NOMO-1 (cell line): Measurements from ENCODE around the gene HMCN2.
A peak's percentile ranks its signal among the peaks of the same experiment; 100 is the strongest.
"Not testable (repeated sequence)": the region's sequence is repeated elsewhere in the genome, so short reads cannot be mapped to it uniquely, and the experiment has no call there.

Source experiments
- DNase-seq, 2 experiments: peaks; one replicate each; lab custom pipeline; 2025; ENCODE audit not compliant: unreplicated experiment in 2 of 2; lab: John Stamatoyannopoulos, UW

HMCN2 gene

GRCh38 chr9:130239741-130240241 is 25.8 kb upstream of the HMCN2 start:
- no peak for DNase-seq

- DNase-seq: peak in 1 of 2 experiments; percentile 63
Observed at GRCh38 chr9:130240410-130241197, 25.0 kb upstream of the HMCN2 start.

DNA sequence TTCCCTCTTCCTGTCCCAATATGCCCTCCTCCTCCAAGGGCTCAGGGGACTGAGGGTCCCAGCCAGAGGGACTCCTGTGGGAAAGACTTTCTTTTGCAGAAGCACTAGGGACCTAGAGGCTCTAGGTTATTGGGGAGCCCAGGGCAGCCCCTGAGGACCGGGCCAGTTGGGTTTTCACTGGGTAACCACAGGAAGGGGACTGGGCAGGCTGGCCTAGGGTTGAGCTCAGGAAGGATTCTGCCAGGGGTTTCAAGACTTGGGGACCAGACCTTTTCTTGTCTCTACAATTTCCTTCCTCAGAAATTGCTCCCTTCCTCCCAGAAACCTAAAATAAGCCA is 24.4 kb upstream of the HMCN2 start:
- no peak for DNase-seq

DNA sequence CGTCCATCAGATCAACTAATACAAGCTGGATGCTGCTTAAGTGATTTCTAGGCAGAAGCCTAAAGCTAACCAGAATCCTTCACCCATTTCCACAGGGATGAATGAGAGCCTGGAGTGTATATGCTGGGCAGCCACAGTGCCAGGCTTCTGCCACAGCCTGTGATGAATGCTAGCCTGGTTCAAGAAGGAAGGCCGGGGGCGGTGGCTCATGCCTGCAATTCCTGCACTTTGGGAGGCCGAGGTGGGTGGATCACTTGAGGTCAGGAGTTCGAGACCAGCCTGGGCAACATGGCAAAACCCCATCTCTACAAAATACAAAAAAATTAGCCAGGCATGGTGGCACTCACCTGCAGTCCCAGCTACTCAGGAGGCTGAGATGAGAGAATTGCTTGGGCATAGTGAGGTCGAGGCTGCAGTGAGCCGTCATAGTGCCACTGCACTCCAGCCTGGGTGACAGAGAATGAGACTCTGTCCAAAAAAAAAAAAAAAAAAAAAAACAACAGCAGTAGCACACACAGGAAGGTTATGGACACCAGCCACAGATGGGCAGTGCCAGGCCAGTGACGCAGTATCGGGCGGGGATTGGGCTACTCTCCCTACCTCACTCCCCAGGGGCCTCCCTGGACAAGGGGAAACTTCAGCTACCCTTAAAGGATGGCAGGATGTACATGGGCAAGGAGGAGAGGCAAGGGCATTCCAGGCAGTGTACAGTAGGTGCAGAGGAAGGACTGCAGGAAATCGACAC is 23.1 kb upstream of the HMCN2 start:
- DNase-seq: no peak

DNA sequence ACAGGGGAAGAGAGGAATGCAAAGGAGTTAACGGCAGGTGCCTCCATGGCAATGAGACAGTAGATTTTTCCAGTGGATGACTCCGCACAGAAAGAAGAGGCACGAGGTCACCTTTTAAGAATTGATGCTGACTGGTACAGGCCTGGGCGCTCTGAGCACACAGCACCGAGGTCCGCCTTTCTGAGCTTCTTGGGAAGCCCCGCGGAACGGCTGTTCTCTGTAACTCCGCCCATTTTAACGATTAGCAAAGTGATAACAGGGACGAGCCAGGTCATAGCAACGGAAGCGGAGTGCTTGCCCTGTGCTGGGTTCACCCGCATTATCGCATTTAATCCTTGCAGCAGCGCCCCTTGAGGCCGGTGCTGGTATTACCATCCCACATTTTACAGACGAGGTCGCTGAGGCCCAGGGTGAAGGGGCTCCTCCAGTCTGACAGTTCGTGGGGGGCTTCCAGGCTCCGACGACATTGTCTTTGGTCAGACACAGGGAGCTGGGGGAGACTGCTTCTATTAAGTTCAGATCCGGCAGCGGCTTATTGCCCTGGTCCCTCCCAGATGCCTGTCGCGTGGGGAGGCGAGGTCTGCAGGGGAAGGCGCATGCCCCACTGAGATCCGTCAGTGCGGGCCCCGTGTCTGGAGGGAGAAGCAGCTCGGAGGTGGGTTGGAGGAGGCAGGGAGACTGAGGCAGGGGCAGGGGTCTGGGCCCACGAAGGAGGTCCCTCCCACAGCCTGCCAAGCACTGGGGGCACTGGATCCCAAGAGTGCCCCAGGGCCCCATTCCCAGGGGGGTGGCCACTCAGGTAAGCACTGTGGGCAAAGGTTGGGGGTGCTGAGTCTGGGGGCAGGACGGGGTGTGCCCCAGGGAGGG is 22.3 kb upstream of the HMCN2 start:
- DNase-seq: peak; percentile 13 to 17

DNA sequence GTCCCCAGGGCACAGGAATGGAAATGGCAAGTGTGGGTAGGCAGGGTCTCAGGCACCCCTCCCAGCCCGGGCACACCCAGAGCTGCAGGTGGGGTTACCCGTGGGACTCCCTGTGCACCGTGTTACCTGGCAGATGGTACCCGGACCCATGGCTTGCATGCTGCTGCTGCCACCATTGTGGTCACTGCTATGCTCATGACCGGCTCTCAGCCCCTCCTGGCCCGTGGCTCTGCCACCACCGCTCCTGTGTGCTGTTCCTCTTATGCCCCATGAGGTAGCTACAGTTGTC is 21.7 kb upstream of the HMCN2 start:
- DNase-seq: no peak

- no peak for DNase-seq
Observed at GRCh38 chr9:130244548-130245165, 20.9 kb upstream of the HMCN2 start.

DNA sequence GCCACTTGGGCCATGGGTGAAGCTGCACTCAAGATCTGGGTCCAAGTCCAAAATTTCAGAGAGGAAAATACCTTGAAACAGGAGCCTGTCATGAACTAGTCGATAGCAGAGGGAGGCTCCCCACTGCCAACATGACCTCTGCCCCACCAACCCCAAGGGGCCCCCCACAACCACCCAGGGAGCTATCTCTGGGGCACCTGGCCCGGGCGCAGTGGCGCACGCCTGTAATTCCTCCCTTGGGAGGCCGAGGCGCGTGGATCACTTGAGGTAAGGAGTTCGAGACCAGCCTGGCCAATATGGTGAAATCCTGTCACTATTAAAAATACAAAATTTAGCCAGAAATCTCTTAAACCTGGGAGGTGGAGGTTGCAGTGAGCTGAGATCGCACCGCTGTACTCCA is 20.1 kb upstream of the HMCN2 start:
- no peak for DNase-seq

DNA sequence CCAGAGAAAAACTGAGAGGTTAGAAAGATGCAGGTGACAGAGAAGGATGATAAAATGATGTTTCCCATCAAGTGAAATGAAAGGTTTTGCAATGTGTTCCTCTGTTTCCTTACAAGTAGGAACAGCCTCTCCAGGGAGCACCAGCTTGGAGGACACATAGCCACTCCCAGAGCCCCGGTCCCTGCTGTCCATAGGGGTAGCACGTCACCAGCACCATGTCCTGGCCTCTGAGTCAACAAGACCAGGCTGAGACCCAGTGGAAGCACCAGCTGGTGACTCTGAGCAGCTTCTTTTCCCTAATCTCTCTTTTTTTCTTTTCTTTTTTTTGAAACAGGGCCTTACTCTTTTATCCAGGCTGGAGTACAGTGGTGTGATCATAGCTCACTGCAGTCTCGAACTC is 19.4 kb upstream of the HMCN2 start:
- DNase-seq: no peak

DNA sequence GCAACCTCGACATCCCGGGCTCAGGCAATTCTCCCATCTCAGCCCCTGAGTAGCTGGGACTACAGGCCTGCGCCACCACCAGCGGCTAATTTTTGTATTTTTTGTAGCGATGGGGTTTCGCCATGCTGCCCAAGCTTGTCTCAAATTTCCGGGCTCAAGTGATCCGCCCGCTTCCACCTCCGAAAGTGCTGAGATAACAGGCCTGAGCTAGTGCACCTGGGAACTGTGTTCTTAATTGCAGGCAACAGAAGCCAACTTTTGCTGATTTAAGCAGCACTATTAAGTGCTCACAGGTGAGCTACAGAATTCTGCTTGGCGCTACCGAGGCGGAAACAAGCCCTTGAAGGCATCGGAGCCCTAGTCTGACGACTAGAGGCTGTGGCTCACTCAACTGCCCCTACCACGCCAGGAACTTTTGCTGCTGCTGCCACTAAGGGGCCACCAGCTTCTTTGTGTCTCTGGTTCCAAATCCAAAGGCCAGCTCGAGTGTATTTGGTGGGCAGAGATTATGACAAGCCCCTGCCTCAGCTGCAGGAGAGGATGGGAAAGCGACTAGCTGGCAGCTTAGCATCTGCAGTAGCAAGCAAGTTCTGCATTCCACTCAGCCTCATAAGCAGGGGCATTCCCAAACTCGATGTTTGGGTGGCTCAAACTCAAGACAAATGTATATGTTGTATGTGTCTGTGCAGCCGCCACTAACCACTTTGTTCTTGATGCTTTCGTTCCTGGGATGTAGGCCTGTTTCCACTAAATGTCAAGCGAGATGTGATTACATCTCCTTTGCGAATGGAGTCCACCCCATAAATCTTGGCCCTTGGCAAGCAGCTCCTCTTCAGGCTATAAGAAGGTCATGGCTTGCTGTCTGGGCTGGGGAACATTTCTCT is 10.6 kb upstream of the HMCN2 start:
- DNase-seq: no peak

DNA sequence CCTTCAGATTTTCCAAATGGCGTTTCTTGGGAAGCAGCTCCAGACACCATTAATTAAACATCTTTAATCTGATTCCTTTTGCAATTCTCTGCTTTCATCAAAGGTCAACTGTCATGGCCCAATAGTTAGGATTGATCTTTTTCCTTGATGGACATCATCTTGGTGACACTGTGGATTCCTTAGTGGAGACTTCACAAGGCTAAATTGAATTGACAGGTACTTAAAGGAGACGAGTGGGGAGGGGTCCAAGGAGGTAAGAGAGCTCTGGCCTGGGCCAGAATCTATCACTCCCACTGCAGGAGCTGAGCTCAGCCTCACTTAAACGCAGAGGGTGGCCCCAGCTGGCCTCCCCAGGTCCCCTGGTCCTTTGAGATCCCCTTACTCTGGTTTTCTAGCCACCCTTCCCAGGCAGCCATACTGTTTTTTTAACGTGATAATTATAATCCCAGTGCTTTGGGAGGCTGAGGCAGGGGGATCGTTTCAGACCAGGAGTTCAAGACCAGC is 9.9 kb upstream of the HMCN2 start:
- DNase-seq: no peak

- no peak for DNase-seq
Observed at GRCh38 chr9:130256644-130257043, 8.9 kb upstream of the HMCN2 start.

DNA sequence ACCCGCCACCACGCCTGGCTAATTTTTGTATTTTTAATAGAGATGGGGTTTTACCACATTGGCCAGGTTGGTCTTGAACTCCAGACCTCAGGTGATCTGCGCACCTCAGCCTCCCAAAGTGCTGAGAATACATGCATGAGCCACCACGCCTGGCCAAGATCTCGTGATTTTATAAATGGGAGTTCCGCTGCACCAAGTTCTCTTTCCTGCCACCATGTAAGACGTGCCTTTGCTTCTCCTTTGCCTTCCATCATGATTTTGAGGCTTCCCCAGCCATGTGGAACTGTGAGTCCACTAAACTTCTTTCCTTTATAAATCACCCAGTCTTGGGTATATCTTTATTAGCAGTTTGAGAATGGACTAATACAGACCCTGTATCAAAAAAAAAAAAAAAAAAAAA is 7.4 kb upstream of the HMCN2 start:
- not testable (repeated sequence) for DNase-seq

DNA sequence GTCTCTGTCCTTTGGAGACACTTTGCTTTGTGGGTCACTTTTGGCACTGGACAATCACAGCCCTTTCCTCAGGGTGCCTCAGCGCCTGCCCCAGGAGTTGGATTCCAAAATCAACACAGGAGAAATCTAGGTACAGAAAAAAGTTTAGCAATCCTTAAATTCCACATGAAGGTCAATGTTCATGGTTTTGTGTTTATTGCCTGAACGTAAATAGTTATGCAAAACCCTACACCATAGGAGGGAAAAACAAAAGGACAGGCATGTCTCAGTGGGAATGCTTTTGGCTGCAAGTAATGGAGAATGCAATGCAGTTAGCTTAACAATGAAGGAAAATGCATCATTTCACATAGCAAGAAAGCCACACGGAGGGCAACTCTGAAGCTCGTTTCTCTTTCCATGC is 6.5 kb upstream of the HMCN2 start:
- no peak for DNase-seq

- DNase-seq: no peak
Observed at GRCh38 chr9:130260816-130261765, 4.5 kb upstream of the HMCN2 start.

DNA sequence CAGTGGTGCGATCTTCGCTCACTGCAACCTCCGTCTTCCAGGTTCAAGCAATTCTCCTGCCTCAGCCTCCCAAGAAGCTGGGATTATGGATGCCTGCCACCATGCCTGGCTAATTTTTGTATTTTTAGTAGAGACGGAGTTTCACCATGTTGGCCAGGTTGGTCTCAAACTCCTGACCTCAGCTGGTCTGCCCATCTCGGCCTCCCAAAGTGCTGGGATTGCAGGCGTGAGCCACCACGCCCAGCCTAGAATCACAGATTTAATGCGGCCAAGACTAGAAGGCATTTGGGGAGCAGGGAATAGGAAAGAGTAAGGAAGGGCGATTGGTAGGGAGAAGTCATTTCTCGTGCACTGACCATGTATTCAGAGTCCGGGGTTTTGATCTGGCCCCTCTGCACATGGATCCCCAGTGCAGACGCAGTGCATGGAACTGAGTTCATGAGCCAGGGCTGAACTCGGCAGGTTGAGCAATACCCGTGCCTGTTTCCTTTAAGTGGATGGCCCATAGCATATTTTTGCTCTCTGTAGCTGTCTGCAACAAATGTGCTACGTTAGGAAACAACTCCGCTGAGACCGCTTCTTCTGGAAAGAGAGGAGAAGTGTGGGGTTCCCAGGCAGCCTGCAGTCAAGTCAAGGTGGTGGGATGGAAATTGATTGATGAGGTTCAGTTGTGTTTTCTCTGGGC is 3.4 kb upstream of the HMCN2 start:
- DNase-seq: peak in 1 of 2 experiments; percentile 18

DNA sequence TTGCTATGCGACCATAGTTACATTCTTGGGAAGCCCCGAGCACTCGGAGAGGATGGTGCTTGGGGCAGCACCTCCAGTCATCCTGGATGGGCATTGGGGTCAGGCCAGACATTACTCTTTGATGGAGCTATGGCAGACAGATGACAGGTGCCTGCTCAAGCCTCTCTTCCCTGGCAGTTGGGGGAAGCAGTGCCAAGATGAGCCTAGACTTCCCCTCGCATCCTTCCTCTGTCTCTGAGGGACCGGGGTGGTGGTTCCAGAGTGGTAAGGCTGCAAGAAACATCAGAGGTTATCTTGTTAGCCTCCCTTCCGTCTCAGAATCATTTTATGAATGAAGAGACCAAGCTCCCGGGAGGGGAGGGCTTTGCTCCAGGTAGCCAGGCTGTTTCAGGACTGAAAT is 2.8 kb upstream of the HMCN2 start:
- DNase-seq: no peak
